HEK293 (cell line): Measurements from ENCODE around the gene MSH2.

ENCODE experiments used
- MEIS1 ChIP-seq: sonication (generic); formaldehyde crosslinking; IDR thresholded peaks from 2 replicates; pipeline ENCODE4 v1.8.1; 2022; ENCODE audit warnings: missing genetic modification reagents, mild to moderate bottlenecking, borderline replicate concordance
- PRDM1 ChIP-seq: fragments of 450-650 bp; formaldehyde crosslinking; IDR thresholded peaks from 2 replicates; pipeline ENCODE4; 2016; ENCODE audit warnings: missing biosample characterization, missing genetic modification characterization
- PRDM10 ChIP-seq: fragments of 450-650 bp; formaldehyde crosslinking; IDR thresholded peaks from 2 replicates; pipeline ENCODE4 v1.5.1; 2016; ENCODE audit warnings: missing biosample characterization, missing genetic modification characterization
- RBAK ChIP-seq: fragments of 450-650 bp; formaldehyde crosslinking; IDR thresholded peaks from 2 replicates; pipeline ENCODE4 v1.5.1; 2016; ENCODE audit warnings: missing biosample characterization, missing genetic modification characterization
- YY1 ChIP-seq: fragments of 450-650 bp; formaldehyde crosslinking; IDR thresholded peaks from 2 replicates; pipeline ENCODE4 v1.5.1; 2018; ENCODE audit warnings: missing biosample characterization, missing genetic modification characterization
- ZNF175 ChIP-seq: fragments of 450-650 bp; formaldehyde crosslinking; IDR thresholded peaks from 2 replicates; pipeline ENCODE4 v1.5.1; 2016; ENCODE audit warnings: missing biosample characterization, missing genetic modification characterization
- ZNF670 ChIP-seq: fragments of 450-650 bp; formaldehyde crosslinking; IDR thresholded peaks from 2 replicates; pipeline ENCODE4 v1.5.1; 2016; ENCODE audit warnings: missing biosample characterization, missing genetic modification characterization, low read depth
- ZSCAN30 ChIP-seq: fragments of 450-650 bp; IDR thresholded peaks from 2 replicates; pipeline ENCODE4 v1.5.1; 2018; ENCODE audit warnings: missing biosample characterization, mild to moderate bottlenecking, missing genetic modification characterization, moderate library complexity
- TF ChIP-seq, protein P1 (sequence below): fragments of 450-650 bp; formaldehyde crosslinking; IDR thresholded peaks from 2 replicates; pipeline ENCODE4 v1.5.1; 2016; ENCODE audit warnings: missing biosample characterization, missing genetic modification characterization
- TF ChIP-seq, protein P2 (sequence below): fragments of 450-650 bp; formaldehyde crosslinking; IDR thresholded peaks from 2 replicates; pipeline ENCODE4 v1.5.1; 2016; ENCODE audit warnings: missing biosample characterization, missing genetic modification characterization, borderline replicate concordance
- TF ChIP-seq, protein P3 (sequence below): fragments of 450-650 bp; formaldehyde crosslinking; IDR thresholded peaks from 2 replicates; pipeline ENCODE4 v1.5.1; 2016; ENCODE audit warnings: missing biosample characterization, missing genetic modification characterization

DNA sequence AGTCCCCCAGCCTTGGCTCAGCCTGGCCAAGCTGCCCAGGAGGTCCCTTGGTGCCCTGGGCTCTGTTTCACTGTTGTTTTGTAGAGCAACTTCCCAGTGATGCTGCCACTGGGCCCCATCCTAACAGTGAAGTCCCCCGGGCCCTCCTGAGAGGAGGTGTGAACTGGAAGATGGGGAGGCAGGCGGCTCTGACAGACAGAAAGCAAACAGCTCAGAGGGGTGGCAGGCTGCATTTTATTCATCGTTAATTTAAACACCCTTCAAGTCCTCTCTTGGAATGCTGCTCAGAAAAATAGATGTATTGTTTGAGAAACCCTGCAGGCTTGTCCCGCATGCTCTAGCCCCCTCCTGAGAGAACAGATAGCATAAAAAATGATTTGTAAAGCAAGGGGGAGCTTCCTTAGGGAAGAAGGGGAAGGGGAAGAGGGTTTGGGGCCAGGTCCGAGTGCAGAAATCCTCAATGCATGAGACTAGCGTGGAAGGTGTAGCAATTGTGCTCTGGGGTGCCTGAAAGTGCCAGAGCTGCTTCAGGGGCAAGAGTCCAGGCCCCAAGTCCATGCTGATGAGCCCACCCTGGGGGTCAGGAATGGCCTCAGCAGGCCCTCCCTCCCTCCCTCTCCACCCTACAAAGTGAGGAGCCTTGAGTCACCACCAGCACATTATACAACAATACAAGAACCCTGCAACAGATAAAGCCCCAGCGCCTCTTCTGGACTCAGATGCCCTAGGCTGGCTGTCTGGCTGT is 113.6 kb downstream of the MSH2 start:
- TF ChIP-seq, protein P1, sequence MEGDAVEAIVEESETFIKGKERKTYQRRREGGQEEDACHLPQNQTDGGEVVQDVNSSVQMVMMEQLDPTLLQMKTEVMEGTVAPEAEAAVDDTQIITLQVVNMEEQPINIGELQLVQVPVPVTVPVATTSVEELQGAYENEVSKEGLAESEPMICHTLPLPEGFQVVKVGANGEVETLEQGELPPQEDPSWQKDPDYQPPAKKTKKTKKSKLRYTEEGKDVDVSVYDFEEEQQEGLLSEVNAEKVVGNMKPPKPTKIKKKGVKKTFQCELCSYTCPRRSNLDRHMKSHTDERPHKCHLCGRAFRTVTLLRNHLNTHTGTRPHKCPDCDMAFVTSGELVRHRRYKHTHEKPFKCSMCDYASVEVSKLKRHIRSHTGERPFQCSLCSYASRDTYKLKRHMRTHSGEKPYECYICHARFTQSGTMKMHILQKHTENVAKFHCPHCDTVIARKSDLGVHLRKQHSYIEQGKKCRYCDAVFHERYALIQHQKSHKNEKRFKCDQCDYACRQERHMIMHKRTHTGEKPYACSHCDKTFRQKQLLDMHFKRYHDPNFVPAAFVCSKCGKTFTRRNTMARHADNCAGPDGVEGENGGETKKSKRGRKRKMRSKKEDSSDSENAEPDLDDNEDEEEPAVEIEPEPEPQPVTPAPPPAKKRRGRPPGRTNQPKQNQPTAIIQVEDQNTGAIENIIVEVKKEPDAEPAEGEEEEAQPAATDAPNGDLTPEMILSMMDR (tag by site-specific recombination) = no peak
- TF ChIP-seq ZNF175 (tag by site-specific recombination) (no peak), YY1 (tag by site-specific recombination) (no peak), ZNF670 (tag by site-specific recombination) (no peak), MEIS1 (no peak), RBAK (tag by site-specific recombination) (no peak), PRDM10 (no peak), ZSCAN30 (tag by site-specific recombination) (no peak), PRDM1 (tag by site-specific recombination) (no peak)
- TF ChIP-seq, protein P2, sequence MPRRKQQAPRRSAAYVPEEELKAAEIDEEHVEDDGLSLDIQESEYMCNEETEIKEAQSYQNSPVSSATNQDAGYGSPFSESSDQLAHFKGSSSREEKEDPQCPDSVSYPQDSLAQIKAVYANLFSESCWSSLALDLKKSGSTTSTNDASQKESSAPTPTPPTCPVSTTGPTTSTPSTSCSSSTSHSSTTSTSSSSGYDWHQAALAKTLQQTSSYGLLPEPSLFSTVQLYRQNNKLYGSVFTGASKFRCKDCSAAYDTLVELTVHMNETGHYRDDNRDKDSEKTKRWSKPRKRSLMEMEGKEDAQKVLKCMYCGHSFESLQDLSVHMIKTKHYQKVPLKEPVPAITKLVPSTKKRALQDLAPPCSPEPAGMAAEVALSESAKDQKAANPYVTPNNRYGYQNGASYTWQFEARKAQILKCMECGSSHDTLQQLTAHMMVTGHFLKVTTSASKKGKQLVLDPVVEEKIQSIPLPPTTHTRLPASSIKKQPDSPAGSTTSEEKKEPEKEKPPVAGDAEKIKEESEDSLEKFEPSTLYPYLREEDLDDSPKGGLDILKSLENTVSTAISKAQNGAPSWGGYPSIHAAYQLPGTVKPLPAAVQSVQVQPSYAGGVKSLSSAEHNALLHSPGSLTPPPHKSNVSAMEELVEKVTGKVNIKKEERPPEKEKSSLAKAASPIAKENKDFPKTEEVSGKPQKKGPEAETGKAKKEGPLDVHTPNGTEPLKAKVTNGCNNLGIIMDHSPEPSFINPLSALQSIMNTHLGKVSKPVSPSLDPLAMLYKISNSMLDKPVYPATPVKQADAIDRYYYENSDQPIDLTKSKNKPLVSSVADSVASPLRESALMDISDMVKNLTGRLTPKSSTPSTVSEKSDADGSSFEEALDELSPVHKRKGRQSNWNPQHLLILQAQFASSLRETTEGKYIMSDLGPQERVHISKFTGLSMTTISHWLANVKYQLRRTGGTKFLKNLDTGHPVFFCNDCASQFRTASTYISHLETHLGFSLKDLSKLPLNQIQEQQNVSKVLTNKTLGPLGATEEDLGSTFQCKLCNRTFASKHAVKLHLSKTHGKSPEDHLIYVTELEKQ (tag by site-specific recombination) = no peak
- TF ChIP-seq, protein P3, sequence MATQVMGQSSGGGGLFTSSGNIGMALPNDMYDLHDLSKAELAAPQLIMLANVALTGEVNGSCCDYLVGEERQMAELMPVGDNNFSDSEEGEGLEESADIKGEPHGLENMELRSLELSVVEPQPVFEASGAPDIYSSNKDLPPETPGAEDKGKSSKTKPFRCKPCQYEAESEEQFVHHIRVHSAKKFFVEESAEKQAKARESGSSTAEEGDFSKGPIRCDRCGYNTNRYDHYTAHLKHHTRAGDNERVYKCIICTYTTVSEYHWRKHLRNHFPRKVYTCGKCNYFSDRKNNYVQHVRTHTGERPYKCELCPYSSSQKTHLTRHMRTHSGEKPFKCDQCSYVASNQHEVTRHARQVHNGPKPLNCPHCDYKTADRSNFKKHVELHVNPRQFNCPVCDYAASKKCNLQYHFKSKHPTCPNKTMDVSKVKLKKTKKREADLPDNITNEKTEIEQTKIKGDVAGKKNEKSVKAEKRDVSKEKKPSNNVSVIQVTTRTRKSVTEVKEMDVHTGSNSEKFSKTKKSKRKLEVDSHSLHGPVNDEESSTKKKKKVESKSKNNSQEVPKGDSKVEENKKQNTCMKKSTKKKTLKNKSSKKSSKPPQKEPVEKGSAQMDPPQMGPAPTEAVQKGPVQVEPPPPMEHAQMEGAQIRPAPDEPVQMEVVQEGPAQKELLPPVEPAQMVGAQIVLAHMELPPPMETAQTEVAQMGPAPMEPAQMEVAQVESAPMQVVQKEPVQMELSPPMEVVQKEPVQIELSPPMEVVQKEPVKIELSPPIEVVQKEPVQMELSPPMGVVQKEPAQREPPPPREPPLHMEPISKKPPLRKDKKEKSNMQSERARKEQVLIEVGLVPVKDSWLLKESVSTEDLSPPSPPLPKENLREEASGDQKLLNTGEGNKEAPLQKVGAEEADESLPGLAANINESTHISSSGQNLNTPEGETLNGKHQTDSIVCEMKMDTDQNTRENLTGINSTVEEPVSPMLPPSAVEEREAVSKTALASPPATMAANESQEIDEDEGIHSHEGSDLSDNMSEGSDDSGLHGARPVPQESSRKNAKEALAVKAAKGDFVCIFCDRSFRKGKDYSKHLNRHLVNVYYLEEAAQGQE (tag by site-specific recombination) = no peak
